ENCODE data around the gene KCNA2. TPM values are rescaled to one million over a fixed set of nuclear protein-coding genes. Genes with fewer than 3 reads are reported as not detected.

Gene KCNA2
- total RNA-seq, 1 experiment from 2014 or later, result 0.11 TPM

GRCh38 chr1:110588486-110588885 is 17.7 kb downstream of the KCNA2 start:
- H3K4me3 Mint-ChIP-seq (ENCODE audit: unreplicated experiment), result no peak overlapping the region
- intact Hi-C loops (cut with micrococcal nuclease; ENCODE audit: unreplicated experiment), result no loop called here
- Histone ChIP-seq H3K36me3 (ENCODE audit: control insufficient read depth, insufficient read depth, low read length) (no peaks in the 10 kb centered on the region), H3K27me3 (replicated peaks; ENCODE audit: control insufficient read depth, insufficient read depth, low read length) (no peaks in the 10 kb centered on the region), H3K9me3 (no peaks in the 10 kb centered on the region), H3K4me3 (ENCODE audit: low read depth, low read length) (no peak overlapping the region), H3K4me1 (no peaks in the 10 kb centered on the region)
- POLR2A ChIA-PET, result no interaction called here
- no peak for DNase-seq
- CTCF ChIA-PET, result interaction anchor here (0.7 kb wide), 1 partner anchor 1256 kb away, joined by 3 read pairs; no protein-coding TSS in a partner anchor
- no peak for TF ChIP-seq CTCF (IDR thresholded peaks at IDR 0.05; ENCODE audit: insufficient read depth in 1 of 2, low read depth in 1 of 2, low read length in 1 of 2, severe bottlenecking in 1 of 2, unreplicated experiment in 1 of 2)
- H3K36me3 Mint-ChIP-seq (ENCODE audit: insufficient read depth, unreplicated experiment), result no peaks in the 10 kb centered on the region
- H3K27me3 Mint-ChIP-seq (ENCODE audit: insufficient read depth, unreplicated experiment), result peaks cover 6% of the 10 kb centered on the region
- H3K27ac Mint-ChIP-seq (ENCODE audit: unreplicated experiment), result no peak overlapping the region
- no TSS peak for BruUV-seq (replicated peaks)
- no peaks in the 10 kb centered on the region for H3K9me3 Mint-ChIP-seq (ENCODE audit: unreplicated experiment)
- H3K4me1 Mint-ChIP-seq (ENCODE audit: low read depth, unreplicated experiment), result no peaks in the 10 kb centered on the region

- peaks cover 6% of the 10 kb centered on the region for H3K27me3 Mint-ChIP-seq (ENCODE audit: insufficient read depth, unreplicated experiment)
Measured at GRCh38 chr1:110587906-110588305, 18.3 kb downstream of the KCNA2 start.

GRCh38 chr1:110585481-110585880 is 20.7 kb downstream of the KCNA2 start:
- no peaks in the 10 kb centered on the region for H3K4me1 Mint-ChIP-seq (ENCODE audit: low read depth, unreplicated experiment)
- no peak for DNase-seq
- Histone ChIP-seq H3K4me3 (ENCODE audit: low read depth, low read length) (no peak overlapping the region), H3K36me3 (ENCODE audit: control insufficient read depth, insufficient read depth, low read length) (no peaks in the 10 kb centered on the region), H3K27me3 (replicated peaks; ENCODE audit: control insufficient read depth, insufficient read depth, low read length) (no peaks in the 10 kb centered on the region), H3K9me3 (no peaks in the 10 kb centered on the region), H3K4me1 (no peaks in the 10 kb centered on the region)
- H3K36me3 Mint-ChIP-seq (ENCODE audit: insufficient read depth, unreplicated experiment), result no peaks in the 10 kb centered on the region
- H3K27me3 Mint-ChIP-seq (ENCODE audit: insufficient read depth, unreplicated experiment), result peaks cover 2% of the 10 kb centered on the region
- intact Hi-C loops (cut with micrococcal nuclease; ENCODE audit: unreplicated experiment), result no loop called here
- H3K9me3 Mint-ChIP-seq (ENCODE audit: unreplicated experiment), result no peaks in the 10 kb centered on the region
- CTCF ChIA-PET, result no interaction called here
- H3K27ac Mint-ChIP-seq (ENCODE audit: unreplicated experiment), result no peak overlapping the region
- H3K4me3 Mint-ChIP-seq (ENCODE audit: unreplicated experiment), result no peak overlapping the region
- no peak for TF ChIP-seq CTCF (IDR thresholded peaks at IDR 0.05; ENCODE audit: insufficient read depth in 1 of 2, low read depth in 1 of 2, low read length in 1 of 2, severe bottlenecking in 1 of 2, unreplicated experiment in 1 of 2)
- no TSS peak for BruUV-seq (replicated peaks)
- POLR2A ChIA-PET, result no interaction called here

More at GRCh38 chr1:110587906-110588305, 18.3 kb downstream of the KCNA2 start:
- intact Hi-C loops (cut with micrococcal nuclease; ENCODE audit: unreplicated experiment), result no loop called here
- no peak for TF ChIP-seq CTCF (IDR thresholded peaks at IDR 0.05; ENCODE audit: insufficient read depth in 1 of 2, low read depth in 1 of 2, low read length in 1 of 2, severe bottlenecking in 1 of 2, unreplicated experiment in 1 of 2)
- no peak for DNase-seq
- H3K4me1 ChIP-seq, result no peaks in the 10 kb centered on the region
- CTCF ChIA-PET, result no interaction called here
- no peaks in the 10 kb centered on the region for H3K9me3 ChIP-seq
- BruUV-seq (replicated peaks), result no TSS peak
- POLR2A ChIA-PET, result no interaction called here
- no peak overlapping the region for H3K4me3 ChIP-seq (ENCODE audit: low read depth, low read length)
- no peaks in the 10 kb centered on the region for H3K4me1 Mint-ChIP-seq (ENCODE audit: low read depth, unreplicated experiment)
- no peak overlapping the region for H3K27ac Mint-ChIP-seq (ENCODE audit: unreplicated experiment)
- H3K4me3 Mint-ChIP-seq (ENCODE audit: unreplicated experiment), result no peak overlapping the region
- no peaks in the 10 kb centered on the region for H3K36me3 Mint-ChIP-seq (ENCODE audit: insufficient read depth, unreplicated experiment)
- H3K9me3 Mint-ChIP-seq (ENCODE audit: unreplicated experiment), result no peaks in the 10 kb centered on the region
- H3K27me3 ChIP-seq (replicated peaks; ENCODE audit: control insufficient read depth, insufficient read depth, low read length), result no peaks in the 10 kb centered on the region
- no peaks in the 10 kb centered on the region for H3K36me3 ChIP-seq (ENCODE audit: control insufficient read depth, insufficient read depth, low read length)
